Putamen (tissue), 1 donor: ENCODE results near the gene LRRC27.
A peak's percentile ranks its signal among the peaks of the same experiment; 100 is the strongest.

Source experiments
- DNase-seq: peaks from one replicate; pipeline ENCODE4 v3.0.0-alpha.2; 2016; ENCODE audit warnings: low spot score

Gene LRRC27

DNA sequence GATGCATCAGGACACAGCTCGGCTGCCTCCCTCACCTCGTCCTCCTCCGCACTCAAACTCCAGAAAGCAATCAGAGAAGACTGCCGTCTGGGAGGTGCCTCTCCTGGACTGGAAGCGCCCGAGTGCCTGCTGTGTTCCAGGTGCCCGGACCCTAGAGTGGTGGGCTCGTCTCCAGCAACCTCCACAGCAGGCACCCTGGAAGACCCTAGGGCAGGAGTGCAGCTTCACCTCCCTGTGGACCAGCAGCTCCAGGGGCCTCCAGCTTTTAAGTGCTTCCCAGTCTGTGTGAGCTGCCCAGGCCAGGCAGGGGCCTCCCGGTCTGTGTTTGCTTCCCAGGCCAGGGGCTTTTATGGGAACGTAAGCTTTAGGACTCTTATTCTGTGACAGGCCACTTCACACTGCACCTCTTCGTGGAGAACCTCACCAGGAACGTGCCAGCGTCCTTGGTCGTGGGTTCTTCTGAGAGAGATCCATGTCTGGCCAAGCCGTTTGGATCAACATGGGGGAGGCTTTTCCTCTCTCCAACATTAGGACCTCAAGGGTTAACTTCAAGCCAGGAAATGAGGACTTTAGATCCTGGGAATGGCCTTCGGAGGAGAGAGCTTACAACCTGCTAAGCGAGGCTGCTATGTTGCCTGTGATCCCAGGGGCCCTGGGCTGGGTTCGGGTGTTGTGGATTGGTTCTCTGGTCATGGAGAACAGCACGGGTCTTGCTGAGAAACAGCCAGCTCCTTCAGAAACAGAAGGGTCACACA, 59.1 kb downstream of the LRRC27 start:
- no peak for DNase-seq

DNA sequence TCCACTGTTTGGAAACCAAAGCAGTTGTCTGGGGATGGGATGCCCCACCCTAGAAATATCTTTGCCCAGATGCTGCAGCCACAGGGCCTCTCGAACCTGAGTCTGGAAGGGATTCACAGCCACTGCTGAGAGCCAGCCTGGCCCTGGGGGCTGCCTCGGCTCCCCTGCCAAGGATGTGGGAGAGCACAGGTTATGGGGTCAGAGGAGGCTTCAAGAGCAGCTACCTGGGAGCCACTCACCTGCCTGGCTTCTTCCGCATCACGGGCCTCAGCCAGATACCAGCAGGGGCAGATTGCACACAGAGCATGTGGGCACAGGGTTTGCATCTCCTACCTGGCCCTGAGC, 59.7 kb downstream of the LRRC27 start:
- no peak for DNase-seq

DNA sequence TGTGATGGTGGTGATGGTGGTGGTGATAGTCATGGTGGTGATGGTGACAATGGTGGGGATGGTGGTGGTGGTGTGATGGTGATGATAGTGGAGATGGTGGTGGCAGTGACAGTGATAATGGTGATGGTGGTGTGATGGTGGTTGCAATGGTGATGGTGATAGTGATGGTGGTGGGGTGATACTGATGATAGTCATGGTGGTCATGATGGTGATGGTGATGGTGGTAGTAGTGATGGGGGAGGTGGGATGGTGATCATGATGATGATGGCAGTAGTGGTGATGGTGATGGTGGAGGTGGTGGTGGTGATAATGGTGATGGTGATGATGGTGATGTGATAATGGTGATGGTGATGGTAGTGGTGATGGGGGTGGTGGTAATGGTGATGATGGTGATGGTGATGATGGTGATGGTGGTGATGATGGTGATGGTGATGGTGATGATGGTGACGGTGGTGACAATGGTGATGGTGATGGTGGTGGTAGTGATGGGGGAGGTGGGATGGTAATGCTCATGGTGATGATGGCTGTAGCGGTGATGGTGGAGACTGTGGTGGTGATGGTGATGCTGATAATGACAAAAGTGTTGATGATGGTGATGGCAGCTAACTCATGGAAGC, 60.3 kb downstream of the LRRC27 start:
- no peak for DNase-seq

DNA sequence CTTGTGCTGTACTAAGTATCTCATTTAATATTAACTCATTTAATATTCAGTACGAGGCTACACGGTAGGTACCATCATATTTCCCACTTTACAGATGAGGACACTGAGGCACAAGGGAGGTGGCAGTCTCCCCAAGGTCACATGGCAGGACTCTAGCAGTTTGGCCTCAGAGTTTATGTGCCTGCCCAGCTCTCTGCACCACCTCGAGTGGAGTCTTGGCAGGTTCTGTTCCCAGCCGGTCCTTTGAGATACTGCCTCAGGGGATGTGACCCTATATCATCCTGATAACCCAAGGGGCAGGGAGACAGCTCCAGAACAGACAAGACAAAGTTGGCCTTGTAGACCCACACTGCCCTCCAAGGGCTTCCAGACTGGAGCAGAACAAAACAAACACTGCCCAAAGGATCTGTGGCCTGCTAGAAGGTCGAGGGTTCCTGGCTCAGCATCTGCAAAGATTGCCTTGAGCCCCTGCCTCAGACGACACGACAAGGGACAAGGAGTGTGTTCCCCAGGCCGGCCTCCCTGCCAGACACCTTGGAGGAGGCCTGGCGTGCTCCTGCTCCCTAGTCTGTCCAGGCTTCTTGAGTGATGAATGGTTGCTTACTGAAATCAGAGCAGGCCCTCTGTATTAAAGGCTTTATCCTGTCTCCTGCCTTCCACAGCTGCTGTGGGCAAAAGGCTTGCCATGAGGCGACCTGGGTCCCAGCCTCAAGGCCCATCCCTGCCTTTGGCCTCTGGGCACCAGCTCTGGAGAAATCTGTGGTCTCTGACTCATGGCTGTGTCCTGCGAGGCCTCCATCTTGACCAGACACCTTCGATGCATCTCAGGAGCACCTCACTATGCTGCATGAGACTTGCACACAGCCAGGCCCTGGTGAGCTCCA, 61.1 kb downstream of the LRRC27 start:
- DNase-seq = no peak

DNA sequence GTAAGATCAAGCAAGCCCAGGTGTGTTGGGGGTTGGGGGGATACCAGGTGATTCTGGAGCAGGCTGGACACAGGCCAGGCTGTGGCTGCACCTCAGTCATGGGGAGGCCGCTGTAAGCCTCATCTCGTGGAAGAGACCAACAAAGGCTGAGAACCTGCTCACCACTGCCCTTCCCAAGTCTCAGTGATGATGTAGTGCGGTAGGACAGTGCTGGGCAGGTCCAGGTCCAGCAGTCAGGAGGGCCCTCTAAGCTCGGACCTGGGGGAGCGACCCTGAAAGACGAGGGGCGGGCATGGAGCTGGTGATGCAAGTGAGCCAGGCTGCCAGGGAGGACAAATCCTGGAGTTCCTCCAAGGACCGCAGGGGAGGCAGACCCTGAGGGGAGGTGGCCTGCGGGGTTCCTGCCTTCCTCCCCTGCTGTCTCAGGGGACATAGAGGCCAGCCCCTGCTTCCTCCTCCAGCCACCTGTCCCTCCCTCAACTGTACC, 61.7 kb downstream of the LRRC27 start:
- DNase-seq = no peak

DNA sequence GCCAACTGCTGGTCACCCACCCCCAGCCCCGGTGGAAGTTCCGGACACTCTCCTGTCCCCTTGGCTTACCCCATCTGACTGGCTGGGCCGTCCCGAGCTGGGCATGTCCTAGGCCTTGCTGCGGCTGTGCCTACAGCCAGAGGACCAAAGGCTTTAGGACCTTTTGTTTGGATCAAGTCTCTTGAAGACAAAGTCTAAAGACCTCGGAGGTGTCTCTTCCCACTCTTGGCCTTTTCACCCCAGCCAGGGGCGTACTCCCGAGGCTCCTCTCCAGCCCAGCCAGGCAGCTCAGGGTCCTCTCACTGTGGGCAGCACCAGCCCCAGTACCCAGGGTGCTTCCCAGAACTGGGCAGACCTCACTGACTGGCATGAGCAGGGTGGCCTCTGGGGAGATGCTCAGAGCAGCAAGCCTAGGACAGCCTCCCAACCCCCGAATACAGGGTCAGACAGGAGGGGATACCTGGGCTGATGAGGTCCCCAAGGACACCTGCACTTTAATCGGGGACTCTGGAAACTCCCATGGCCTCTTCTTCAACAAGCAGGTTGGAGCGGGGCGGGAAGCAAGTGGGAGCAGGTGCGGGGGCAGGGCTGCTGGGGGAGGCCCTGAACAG, 62.3 kb downstream of the LRRC27 start:
- DNase-seq = no peak

DNA sequence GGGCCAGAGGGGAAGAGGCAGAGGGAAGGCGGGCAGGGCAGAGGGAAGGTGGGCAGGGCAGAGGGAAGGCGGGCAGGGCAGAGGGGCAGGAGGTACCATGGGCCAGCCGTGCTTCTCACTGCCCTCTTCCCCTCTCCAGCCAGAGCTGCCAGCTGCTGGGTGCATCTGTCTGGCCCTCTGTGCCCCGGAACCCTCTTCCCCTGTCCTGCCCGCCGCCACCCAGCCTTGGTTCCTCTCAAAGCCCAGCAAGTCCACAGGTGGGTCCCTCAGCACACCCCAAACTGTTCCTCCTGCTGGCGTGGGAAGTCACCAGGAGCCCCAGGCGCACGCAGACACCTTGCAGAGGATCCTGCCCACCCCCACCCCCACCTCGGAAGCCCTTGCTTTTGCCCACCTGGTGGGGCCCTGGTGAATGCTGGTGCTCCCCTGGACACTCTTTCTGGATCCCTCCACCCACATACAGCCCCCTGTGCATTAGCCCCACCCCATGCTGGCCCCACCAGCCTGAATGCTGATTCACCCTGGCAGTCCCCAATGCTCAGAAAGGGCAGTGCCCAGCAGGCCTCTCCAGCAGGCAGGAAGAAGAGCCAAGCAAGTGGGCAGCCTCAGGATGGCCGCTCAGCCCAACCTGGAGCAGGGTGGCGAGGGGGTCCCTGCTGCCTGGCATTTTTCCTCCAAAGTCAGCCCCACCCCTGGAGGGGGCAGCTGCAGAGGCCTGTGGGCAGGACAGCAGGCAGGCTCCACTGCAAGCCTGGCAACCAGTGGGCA, 63.1 kb downstream of the LRRC27 start:
- DNase-seq = no peak

DNA sequence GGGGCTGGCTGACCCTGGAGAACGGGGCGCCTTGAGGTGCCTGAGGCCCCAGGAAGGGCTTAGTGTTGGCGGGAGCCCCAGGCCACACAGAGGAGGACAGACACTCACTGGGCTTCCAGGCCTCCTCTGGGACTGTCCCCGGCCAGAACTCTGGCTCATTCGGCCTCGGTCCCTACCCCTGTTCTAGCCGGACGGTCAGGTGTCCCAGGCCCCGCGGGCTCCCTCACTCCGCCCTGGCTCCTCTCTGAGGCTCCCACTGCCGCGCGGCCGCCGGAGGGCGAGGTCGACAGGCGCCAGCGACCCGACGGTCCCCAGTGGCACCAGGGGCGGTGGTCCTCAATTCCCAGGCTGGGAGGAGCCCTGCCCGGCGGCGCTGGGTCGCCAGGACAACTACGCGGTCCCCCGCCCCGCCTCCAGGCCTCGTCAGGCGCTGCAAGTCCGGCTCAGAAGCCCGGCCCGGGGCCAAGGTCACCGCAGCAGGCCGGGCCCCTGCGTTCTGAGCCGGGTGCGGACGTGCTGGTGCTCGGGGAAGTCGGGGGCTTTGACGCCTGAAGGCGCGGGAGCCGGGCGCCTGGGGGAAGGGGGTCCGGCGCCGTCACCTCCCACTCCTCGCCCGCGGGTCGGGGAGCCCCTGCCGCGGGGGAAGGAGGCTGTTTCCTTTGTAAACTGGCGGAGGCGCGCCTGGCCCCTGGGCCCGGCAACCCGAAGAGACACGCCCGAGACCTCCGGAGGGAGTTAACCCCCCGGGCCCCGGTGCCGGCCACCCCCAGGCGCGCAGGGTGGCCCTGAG, 63.9 kb downstream of the LRRC27 start:
- no peak for DNase-seq

DNA sequence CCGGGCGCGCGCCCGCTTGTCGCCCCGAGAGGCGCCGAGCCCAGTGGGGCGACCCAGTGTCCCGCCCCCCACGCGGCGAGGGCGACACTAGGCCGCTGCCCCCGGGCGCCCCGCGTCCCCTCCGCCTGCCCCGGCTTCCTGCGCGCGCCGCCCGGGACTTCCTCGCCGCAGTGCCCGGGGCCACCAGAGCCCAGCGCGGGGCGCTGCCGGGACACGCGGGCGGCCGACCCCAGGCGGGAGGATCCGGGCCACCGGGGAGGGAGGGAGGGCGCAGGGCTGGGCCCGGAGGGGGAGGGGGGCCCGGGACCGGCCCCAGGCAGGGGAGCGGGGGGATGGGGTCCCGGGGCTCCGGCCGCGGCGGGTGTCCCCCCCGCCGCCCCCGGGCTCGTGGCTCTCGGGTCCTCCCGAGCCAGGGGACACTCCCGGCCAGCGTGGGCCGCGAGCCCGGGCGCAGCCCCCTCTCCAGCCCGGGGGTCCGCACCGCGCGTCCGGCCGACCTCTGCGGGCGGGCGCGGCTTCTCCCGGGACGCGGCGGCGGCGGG, 64.6 kb downstream of the LRRC27 start:
- no peak for DNase-seq

DNA sequence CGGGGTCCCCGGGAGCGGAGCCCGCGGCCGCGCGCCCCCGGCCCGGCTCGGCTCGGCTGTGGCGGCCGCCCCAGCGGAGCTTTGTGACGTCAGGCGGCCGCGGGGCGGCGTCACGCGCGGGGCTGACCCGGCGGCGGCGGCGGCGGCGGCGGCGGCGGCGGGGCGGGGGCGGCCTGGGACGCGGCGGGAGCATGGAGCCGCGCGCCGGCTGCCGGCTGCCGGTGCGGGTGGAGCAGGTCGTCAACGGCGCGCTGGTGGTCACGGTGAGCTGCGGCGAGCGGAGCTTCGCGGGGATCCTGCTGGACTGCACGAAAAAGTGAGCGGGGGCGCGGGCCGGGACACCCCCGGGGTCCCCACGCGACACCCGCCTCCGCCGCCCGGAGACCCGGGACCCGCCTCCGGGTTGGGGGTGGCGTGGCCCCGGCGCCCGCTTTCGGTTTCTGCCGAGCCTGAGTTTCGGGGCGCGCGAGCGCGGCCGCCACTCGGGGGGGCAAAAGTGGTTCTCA, 65.1 kb downstream of the LRRC27 start, which contains the start of gene PWWP2B:
Gene PWWP2B, plus strand, starts transcription at position 165 of the 506 bp plus-strand sequence. Its CDS starts 27 bp downstream, at position 192.
- DNase-seq = no peak

DNA sequence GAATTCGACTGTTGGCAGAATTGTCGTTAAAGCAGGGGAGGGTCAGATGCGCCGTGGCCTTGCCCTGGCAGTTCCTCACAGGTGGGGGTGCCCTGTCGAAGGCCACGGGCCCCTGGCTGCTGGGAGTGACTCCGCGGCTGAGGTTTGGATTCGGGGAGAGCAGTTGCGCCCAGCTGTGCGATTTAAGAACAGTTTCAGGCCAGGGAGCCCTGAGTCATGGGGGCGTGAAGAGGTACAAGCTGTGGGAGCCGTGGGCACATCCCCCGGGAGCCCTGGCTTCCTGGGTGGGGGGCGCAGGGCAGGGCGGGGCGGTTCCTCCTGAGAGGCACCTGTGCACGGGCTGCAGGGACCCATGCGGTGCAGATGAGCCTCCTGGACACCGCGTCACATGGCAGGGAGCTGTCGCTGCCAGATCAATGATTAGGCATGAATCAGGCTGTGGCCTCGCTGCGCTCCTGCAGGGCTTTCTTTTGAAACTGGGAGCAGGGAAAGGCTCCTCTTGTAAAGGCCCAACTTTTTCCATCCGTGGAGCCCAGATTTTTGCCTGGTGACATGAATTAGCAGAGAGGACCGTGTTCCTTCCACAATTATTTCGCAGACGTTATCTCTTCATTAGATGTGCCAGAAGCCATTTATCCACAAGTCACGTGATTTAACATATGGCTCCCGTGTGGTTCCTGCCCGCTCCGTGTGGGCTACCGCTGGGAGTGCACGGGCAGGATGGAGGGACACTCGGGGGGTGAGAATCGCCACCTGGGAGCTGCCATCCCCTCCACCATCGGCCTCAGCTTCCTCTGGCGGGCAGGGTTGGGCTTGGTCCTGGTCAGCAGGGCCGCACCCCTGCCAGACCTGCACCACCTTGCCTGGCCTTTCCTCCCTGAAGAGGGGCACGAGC, 65.9 kb downstream of the LRRC27 start:
- no peak for DNase-seq

DNA sequence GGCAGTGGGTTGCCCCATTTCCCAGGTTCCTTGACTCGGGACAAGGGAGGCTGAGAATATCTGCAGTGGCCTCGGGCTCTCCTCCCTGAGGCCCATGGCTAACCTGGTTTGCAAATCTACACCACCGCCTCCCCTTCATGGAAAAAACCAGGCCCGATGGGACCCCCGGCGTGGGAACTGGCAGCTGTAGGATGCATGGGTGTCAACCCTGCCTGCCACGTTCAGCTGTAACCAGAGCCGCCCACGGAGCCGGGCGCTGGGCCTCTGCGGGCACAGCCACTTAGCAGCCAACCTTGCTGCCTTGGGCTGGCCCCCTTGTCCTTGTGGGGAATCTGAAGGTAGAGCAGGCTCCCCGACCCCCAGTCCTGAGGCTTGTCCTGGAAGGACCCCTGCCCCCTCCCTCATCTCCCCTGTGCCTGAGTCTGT, 66.6 kb downstream of the LRRC27 start:
- DNase-seq = no peak

DNA sequence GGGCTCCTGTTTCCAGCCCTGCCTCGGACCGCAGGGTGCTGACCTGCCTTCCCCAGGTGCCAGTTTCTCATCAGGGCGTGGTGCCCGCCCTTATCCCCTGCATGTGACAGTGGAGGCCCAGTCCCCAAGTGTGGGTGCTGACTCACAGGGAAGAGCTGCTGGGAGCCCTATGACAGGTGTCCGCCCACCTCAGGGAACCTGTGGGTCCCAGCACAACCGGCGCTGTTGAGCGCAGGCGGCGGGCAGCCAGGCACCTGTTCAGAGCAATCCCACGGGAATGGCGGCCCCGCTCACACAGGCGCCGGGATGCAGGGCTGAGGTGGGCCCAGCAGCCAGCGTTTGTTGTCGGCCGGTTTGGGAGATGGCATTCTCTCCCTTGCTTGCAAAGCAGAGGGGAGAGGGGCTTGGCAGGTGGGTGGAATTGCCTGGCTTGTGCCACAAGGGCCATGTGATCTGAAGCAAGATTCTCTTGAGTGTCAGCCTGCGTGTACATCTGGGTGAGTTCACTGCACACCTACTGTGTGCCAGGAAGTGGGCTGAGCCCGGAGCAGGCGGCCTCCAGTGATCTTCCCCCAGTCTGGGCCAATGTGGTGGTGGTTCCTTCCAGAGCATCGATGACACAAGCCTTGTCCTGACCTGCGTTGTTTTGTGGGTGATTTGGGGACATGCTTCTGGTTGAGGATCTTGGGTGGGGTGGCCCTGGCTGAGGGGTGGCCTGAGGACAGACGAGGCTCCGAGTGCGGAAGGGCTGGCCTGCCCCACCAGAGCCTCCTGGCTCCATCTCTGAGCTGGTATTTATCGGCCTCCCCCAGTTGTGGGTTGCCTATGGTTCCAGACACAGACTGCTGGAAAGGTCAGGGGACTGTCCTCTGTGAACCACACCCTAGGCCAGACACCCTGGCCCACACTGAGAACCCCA, 67.4 kb downstream of the LRRC27 start:
- DNase-seq = peak; percentile 80

DNA sequence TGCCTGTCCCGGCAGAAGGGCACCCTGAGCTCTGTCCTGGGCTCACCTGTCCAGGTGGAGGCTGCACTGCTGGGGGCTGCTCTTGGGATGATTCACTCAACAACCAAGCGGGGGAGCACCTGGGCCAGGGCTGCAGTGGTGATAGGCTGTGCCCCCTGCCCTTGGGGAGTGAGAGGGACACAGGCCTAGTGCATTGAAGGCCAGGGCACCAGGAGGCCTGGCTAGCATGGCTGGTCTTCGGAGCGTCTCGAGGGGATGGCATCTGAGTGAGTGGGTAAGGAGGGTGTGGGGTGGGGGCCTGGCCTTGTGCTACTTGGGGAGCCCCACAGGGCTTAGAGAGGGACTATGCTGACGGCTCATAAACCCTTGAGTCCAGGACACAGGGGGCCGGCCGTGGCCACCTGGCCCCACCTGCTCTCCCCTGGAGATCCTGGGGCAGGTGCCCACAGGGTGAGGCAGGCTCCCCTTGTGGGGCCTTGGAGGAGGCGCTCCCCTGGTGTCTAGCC, 68.1 kb downstream of the LRRC27 start:
- no peak for DNase-seq

DNA sequence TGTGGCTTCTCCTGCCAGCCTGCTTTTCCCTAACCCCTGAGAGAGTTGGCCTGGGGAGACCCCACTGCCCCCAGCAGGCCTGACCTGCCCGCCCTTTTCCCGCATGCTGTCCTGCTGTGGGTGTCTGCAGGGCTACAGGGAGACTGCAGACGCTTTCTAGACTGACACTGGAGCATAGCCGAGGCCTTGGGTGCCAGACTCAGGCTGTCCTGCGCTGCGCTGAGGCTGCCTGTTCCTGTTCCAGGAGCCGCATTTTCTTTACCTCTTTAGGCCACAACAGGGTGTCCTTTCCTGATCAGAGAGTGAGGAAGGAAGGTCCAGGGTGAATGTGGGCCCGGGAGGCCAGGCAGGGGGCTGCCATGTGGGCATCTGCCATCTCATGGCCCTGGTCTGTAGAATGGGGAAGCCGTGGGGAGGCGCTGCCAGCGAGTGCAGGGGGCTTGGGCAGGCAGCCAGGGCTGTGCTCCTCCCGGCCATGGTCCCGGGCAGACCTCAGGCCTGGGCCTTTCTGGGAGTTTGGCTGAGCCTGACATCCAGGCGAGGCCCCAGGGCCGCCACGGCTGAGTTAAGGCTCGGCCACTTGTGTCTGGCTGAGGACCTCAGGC, 68.7 kb downstream of the LRRC27 start:
- no peak for DNase-seq

DNA sequence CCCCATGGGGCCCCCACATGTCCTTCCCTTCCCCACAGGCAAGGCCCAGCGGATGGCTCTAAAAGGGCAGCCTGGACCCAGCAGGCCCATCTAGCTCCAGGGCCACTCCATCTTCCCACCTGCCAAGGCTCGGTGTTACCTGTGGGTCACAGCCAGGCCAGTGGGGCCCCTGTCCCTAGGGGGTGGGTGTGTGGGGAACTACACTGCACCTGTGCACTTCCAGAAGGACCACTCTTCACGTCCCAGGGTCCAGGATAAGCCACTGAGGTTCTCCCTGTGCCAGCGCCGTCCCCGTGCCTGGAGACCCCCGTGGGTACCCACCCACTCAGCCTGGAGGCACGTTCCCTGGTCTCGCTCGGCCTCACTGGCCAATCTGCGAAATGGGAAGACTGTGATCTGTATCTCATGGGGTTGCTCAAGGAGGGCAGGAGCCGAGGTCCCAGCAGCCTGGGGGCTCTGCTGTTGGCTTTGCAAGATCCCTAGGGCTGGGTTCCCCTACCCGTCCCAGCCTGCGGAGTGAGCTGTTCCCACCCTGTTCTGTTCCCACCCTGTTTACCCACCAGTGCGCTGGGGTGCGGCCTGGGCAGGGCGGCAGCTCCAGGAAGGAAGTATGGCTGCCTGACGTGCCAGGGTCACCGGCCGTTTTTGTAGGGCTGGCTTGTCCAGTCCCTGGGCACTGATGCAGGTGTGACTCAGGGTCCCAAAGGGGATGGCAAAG, 69.6 kb downstream of the LRRC27 start:
- DNase-seq = no peak

DNA sequence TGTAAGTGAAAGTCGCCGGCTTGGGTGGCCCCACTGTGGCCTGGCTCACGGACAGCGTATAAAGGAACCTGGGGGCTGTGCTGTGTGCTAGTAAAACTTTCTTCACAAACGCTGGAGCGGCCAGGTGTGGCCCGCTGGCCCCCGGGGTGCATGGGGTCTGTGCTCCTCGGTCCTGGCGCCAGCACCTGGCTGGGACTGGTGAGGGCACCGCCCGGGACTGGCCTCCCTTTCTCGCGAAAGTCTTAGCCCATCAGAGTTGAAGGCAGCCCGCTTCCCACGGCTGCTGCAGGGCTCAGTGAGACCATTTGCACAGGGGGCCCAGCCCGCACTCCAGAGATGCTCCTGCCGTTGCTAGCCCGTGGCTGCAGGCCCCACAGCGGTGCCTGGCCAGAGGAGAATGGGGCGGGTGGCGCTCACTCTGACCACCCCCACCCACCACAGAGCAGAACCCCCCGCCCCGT, 70.8 kb downstream of the LRRC27 start:
- DNase-seq = no peak
